IMR-90 (cell line): Measurements from ENCODE around the gene CDK14. TPM values are rescaled to one million over a fixed set of nuclear protein-coding genes. Genes with fewer than 3 reads are reported as not detected.

Source experiments
- ATAC-seq: fragments of 200-7000 bp; cut with Tn5 transposase; 2 replicates; pipeline ENCODE4 v1.9.1; 2020; ENCODE audit warnings: low read depth, mild to moderate bottlenecking, moderate library complexity
- BruUV-seq: library from RNA; stranded (reverse); fragments of 400-500 nt; replicated peaks from 2 replicates; lab custom pipeline; 2021; lab: Mats Ljungman, UMichigan
- CTCF ChIA-PET: fragments of 300-600 bp; formaldehyde crosslinking; extraction: SDS; loops from one replicate; lab custom pipeline; 2021; ENCODE audit warnings: antibody characterized with exemption; lab: Yijun Ruan, JAX
- POLR2A ChIA-PET: fragments of 300-600 bp; sonication (Branson Sonifier 250); formaldehyde crosslinking; loops from one replicate; lab custom pipeline; 2022; ENCODE audit warnings: antibody characterized with exemption; ENCODE audit not compliant: unreplicated experiment; lab: Charles Lee
- DNase-seq: peaks from one replicate; pipeline ENCODE4 v3.0.0; 2013
- H2AFZ ChIP-seq: replicated peaks from 2 replicates; pipeline ENCODE3; 2013; ENCODE audit warnings: low read length, mild to moderate bottlenecking; ENCODE audit not compliant: poor library complexity
- H2AK5ac ChIP-seq: 2 replicates; pipeline ENCODE4 v1.6.1; 2013; ENCODE audit warnings: low read depth, low read length, inconsistent platforms
- H2AK9ac ChIP-seq: replicated peaks from 2 replicates; pipeline ENCODE3; 2013; ENCODE audit warnings: mild to moderate bottlenecking, low read depth, low read length, moderate library complexity; ENCODE audit not compliant: poor library complexity
- H2BK120ac ChIP-seq: 2 replicates; pipeline ENCODE4 v1.6.1; 2013; ENCODE audit warnings: low read depth, low read length, inconsistent platforms
- H2BK15ac ChIP-seq: 3 replicates; pipeline ENCODE4 v1.6.1; 2013; ENCODE audit warnings: low read depth, low read length, inconsistent platforms
- H2BK20ac ChIP-seq: 2 replicates; pipeline ENCODE4 v1.6.1; 2013; ENCODE audit warnings: low read depth, mild to moderate bottlenecking, inconsistent platforms, low read length, moderate library complexity
- H2BK5ac ChIP-seq: 2 replicates; pipeline ENCODE4 v1.6.1; 2013; ENCODE audit warnings: mild to moderate bottlenecking, low read depth, low read length, inconsistent platforms; ENCODE audit not compliant: poor library complexity, severe bottlenecking
- H3K14ac ChIP-seq: replicated peaks from 2 replicates; pipeline ENCODE4 v1.6.1; 2013; ENCODE audit warnings: low read depth, low read length, inconsistent platforms
- H3K18ac ChIP-seq: 2 replicates; pipeline ENCODE4 v1.6.1; 2013; ENCODE audit warnings: low read depth, low read length, control low read depth
- H3K23ac ChIP-seq: 2 replicates; pipeline ENCODE4 v1.6.1; 2013; ENCODE audit warnings: low read depth, low read length, inconsistent platforms
- H3K27ac ChIP-seq: 2 replicates; pipeline ENCODE4 v1.5.1; 2013; ENCODE audit warnings: mild to moderate bottlenecking, control low read depth, low read length; ENCODE audit not compliant: insufficient read depth
- H3K27me3 ChIP-seq: 2 replicates; pipeline ENCODE4 v1.6.1; 2013; ENCODE audit warnings: low read length; ENCODE audit not compliant: control insufficient read depth, insufficient read depth
- H3K36me3 ChIP-seq: 2 replicates; pipeline ENCODE4 v1.6.1; 2013; ENCODE audit warnings: low read length, mixed read lengths; ENCODE audit not compliant: control insufficient read depth, insufficient read depth
- H3K4ac ChIP-seq: 2 replicates; pipeline ENCODE4 v1.6.1; 2013; ENCODE audit warnings: low read depth, low read length, inconsistent platforms
- H3K4me1 ChIP-seq: 2 replicates; pipeline ENCODE4 v1.6.1; 2013; ENCODE audit warnings: low read length, mixed read lengths; ENCODE audit not compliant: control insufficient read depth, insufficient read depth
- H3K4me2 ChIP-seq: 2 replicates; pipeline ENCODE4 v1.6.1; 2013; ENCODE audit warnings: low read depth, mild to moderate bottlenecking, control low read depth, low read length, moderate library complexity
- H3K4me3 ChIP-seq: 2 replicates; pipeline ENCODE4 v1.5.1; 2013; ENCODE audit warnings: low read depth, mild to moderate bottlenecking, control low read depth, low read length, moderate library complexity; ENCODE audit not compliant: insufficient read depth
- H3K56ac ChIP-seq: 2 replicates; pipeline ENCODE4 v1.6.1; 2013; ENCODE audit warnings: low read length, inconsistent platforms; ENCODE audit not compliant: insufficient read depth; ENCODE audit errors: extremely low read depth
- H3K79me1 ChIP-seq, 2 experiments: 2 replicates each; pipeline ENCODE4 v1.6.1; 2013; ENCODE audit warnings: low read length in 2 of 2, inconsistent platforms in 1 of 2, low read depth in 1 of 2
- H3K9ac ChIP-seq: 2 replicates; pipeline ENCODE4 v1.6.1; 2013; ENCODE audit warnings: low read depth, low read length, control low read depth
- H3K9me1 ChIP-seq: 2 replicates; pipeline ENCODE4 v1.6.1; 2013; ENCODE audit warnings: low read length, inconsistent platforms; ENCODE audit not compliant: insufficient read depth
- H3K9me3 ChIP-seq: 2 replicates; pipeline ENCODE4 v1.6.1; 2013; ENCODE audit warnings: low read length; ENCODE audit not compliant: control insufficient read depth, insufficient read depth
- H4K20me1 ChIP-seq: 2 replicates; pipeline ENCODE4 v1.6.1; 2013; ENCODE audit warnings: low read length, inconsistent platforms; ENCODE audit not compliant: insufficient read depth
- H4K5ac ChIP-seq: 2 replicates; pipeline ENCODE4 v1.6.1; 2013; ENCODE audit warnings: mild to moderate bottlenecking, low read depth, low read length, control low read depth
- H4K8ac ChIP-seq, 2 experiments: 2 replicates each; pipeline ENCODE4 v1.6.1; 2013; ENCODE audit warnings: low read depth in 2 of 2, low read length in 2 of 2, control low read depth in 1 of 2, inconsistent platforms in 1 of 2
- H4K91ac ChIP-seq: 2 replicates; pipeline ENCODE4 v1.6.1; 2013; ENCODE audit warnings: low read depth, low read length, inconsistent platforms; ENCODE audit not compliant: insufficient read depth
- BHLHE40 ChIP-seq: fragments of 150-350 bp; IDR thresholded peaks from 2 replicates; pipeline ENCODE4 v1.6.1; 2016; ENCODE audit warnings: mild to moderate bottlenecking, low read depth, low read length
- CEBPB ChIP-seq: IDR thresholded peaks from 2 replicates; pipeline ENCODE4 v1.6.1; 2012; ENCODE audit warnings: low read depth, low read length, improper control_type of control experiment
- CHD1 ChIP-seq: IDR thresholded peaks from 2 replicates; pipeline ENCODE4 v1.6.1; 2012; ENCODE audit warnings: low read depth, low read length, improper control_type of control experiment
- CTCF ChIP-seq: conservative IDR thresholded peaks from 2 replicates; pipeline ENCODE4 v1.5.1; 2012; ENCODE audit warnings: mild to moderate bottlenecking, low read depth, low read length, improper control_type of control experiment
- ELK1 ChIP-seq: fragments of 150-350 bp; IDR thresholded peaks from 2 replicates; pipeline ENCODE4 v1.6.1; 2016; ENCODE audit warnings: low read depth, mild to moderate bottlenecking, low read length, moderate library complexity, borderline replicate concordance
- FOS ChIP-seq: fragments of 150-350 bp; IDR thresholded peaks from 2 replicates; pipeline ENCODE4 v1.6.1; 2016; ENCODE audit warnings: low read depth, low read length
- MAFK ChIP-seq: IDR thresholded peaks from 2 replicates; pipeline ENCODE4 v1.6.1; 2012; ENCODE audit warnings: low read depth, low read length, improper control_type of control experiment
- MAZ ChIP-seq: IDR thresholded peaks from 2 replicates; pipeline ENCODE4 v1.6.1; 2012; ENCODE audit warnings: low read depth, mild to moderate bottlenecking, low read length, improper control_type of control experiment, moderate library complexity, borderline replicate concordance
- MXI1 ChIP-seq: IDR thresholded peaks from 2 replicates; pipeline ENCODE4 v1.6.1; 2012; ENCODE audit warnings: low read depth, mild to moderate bottlenecking, low read length, moderate library complexity, borderline replicate concordance
- NFE2L2 ChIP-seq: fragments of 150-350 bp; IDR thresholded peaks from 2 replicates; pipeline ENCODE4 v1.6.1; 2016; ENCODE audit warnings: low read depth, mild to moderate bottlenecking, low read length
- POLR2A ChIP-seq: IDR thresholded peaks from 2 replicates; pipeline ENCODE4 v1.6.1; 2012; ENCODE audit warnings: mild to moderate bottlenecking, low read depth, low read length
- RAD21 ChIP-seq: IDR thresholded peaks from 2 replicates; pipeline ENCODE4 v1.6.1; 2012; ENCODE audit warnings: low read length, improper control_type of control experiment
- RCOR1 ChIP-seq: IDR thresholded peaks from 2 replicates; pipeline ENCODE4 v1.6.1; 2012; ENCODE audit warnings: mild to moderate bottlenecking, low read length, improper control_type of control experiment; ENCODE audit not compliant: insufficient replicate concordance
- RFX5 ChIP-seq: IDR thresholded peaks from 2 replicates; pipeline ENCODE4 v1.8.0; 2012; ENCODE audit warnings: low read depth, mild to moderate bottlenecking, low read length, moderate library complexity
- SMC3 ChIP-seq: fragments of 150-350 bp; IDR thresholded peaks from 2 replicates; pipeline ENCODE4 v1.6.1; 2016; ENCODE audit warnings: low read depth, mild to moderate bottlenecking, antibody characterized with exemption, low read length, moderate library complexity
- USF2 ChIP-seq: fragments of 150-350 bp; IDR thresholded peaks from 2 replicates; pipeline ENCODE4 v1.6.1; 2017; ENCODE audit warnings: mild to moderate bottlenecking, antibody characterized with exemption, low read length, low read depth
- WGBS, 2 experiments: methylation state at CpG; one replicate each; pipeline versions ENCODE4 v1.1.5 to v1.1.7; 2013; ENCODE audit warnings: missing lambda C conversion rate in 2 of 2; ENCODE audit not compliant: insufficient read length in 1 of 2; ENCODE audit errors: extremely low coverage in 2 of 2; 5-methylcytosine and 5-hydroxymethylcytosine counted together
- dilution Hi-C: fragments of 300-500 bp; cut with HindIII; formaldehyde crosslinking; loops from one replicate; pipeline ENCODE4 v1.14.3; 2018; ENCODE audit warnings: low sequenced_read_pairs; ENCODE audit not compliant: unreplicated experiment
- in situ Hi-C: fragments of 300-500 bp; cut with MboI; formaldehyde crosslinking; loops from 3 replicates; pipeline ENCODE4 v1.14.3; 2019; ENCODE audit warnings: low sequenced_read_pairs, inconsistent platforms, mixed read lengths
- intact Hi-C: fragments of 100-400 bp; cut with micrococcal nuclease; formaldehyde crosslinking; loops from 2 replicates; pipeline ENCODE4 v1.10.0; 2022
- polyA plus RNA-seq, 3 experiments: library from polyadenylated mRNA; depleted of rRNA; stranded (reverse); fragments of >200 nt; gene quantifications; 2 replicates each; pipeline ENCODE4 v1.2.3, GENCODE V29; 2012; ENCODE audit warnings: low replicate concordance in 1 of 3
- total RNA-seq: library from RNA; depleted of rRNA; stranded (reverse); fragments of >200 nt; gene quantifications from 2 replicates; pipeline ENCODE4 v1.2.3, GENCODE V29; 2012

Gene CDK14
- total and polyA plus RNA-seq, 2 of the 4 experiments (the other 2 are of a cell fraction), result 10.1 to 29.6 TPM

- ChIA-PET CTCF (no interaction called here), POLR2A (no interaction called here)
- Histone ChIP-seq H4K8ac (no peak overlapping the region), H2AK9ac (no peak overlapping the region), H3K79me1 (peaks cover 18 to 29% of the 10 kb centered on the region in 2 experiments), H3K23ac (no peak overlapping the region), H2BK20ac (no peak overlapping the region), H3K18ac (no peak overlapping the region), H3K27ac (no peak overlapping the region), H2BK5ac (no peak overlapping the region), H2AK5ac (no peak overlapping the region), H3K4me2 (no peak overlapping the region), H3K9me3 (no peaks in the 10 kb centered on the region), H3K4ac (no peak overlapping the region), H4K20me1 (peaks cover 4% of the 10 kb centered on the region; the same call in 1 of the 2 replicates), H2BK120ac (no peak overlapping the region), H3K36me3 (no peaks in the 10 kb centered on the region), H3K4me1 (peaks cover 7% of the 10 kb centered on the region), H2AFZ (no peak overlapping the region), H3K56ac (no peak overlapping the region), H3K14ac (no peak overlapping the region), H4K5ac (no peak overlapping the region), H3K4me3 (no peak overlapping the region), H4K91ac (no peak overlapping the region), H3K27me3 (no peaks in the 10 kb centered on the region), H3K9me1 (no peaks in the 10 kb centered on the region), H3K9ac (no peak overlapping the region), H2BK15ac (no peak overlapping the region)
- BruUV-seq, result no TSS peak
- no CpG with 5 or more reads among the region's 1 CpG for WGBS, 2 experiments
- ATAC-seq, result no peak
- in situ Hi-C loops (no loop called here), dilution Hi-C loops (no loop called here), intact Hi-C loops (no loop called here)
- no peak for DNase-seq
- no peak for TF ChIP-seq CEBPB
- TF ChIP-seq FOS, result no peak
- no peak for TF ChIP-seq SMC3
- TF ChIP-seq POLR2A, result no peak
- no peak for TF ChIP-seq ELK1
- TF ChIP-seq RFX5, result no peak
- TF ChIP-seq BHLHE40, result no peak
- TF ChIP-seq MAFK, result no peak
- no peak for TF ChIP-seq USF2
- TF ChIP-seq CTCF, result no peak
- no peak for TF ChIP-seq RCOR1
- no peak for TF ChIP-seq MXI1
- TF ChIP-seq MAZ, result no peak
- TF ChIP-seq RAD21, result no peak
- TF ChIP-seq NFE2L2, result no peak
- TF ChIP-seq CHD1, result no peak
Observed at GRCh38 chr7:90689260-90689659, 93.1 kb downstream of the CDK14 start.
